ES-I3 (cell line): ENCODE measurements around the gene RPRD2.
A peak's percentile ranks its signal among the peaks of the same experiment; 100 is the strongest.

Experiments used
- H3K36me3 ChIP-seq: 2 replicates; pipeline ENCODE4 v1.6.1; 2013; ENCODE audit warnings: mild to moderate bottlenecking, low read length, control low read depth, moderate library complexity; ENCODE audit not compliant: insufficient read depth
- H3K4me1 ChIP-seq: 2 replicates; pipeline ENCODE4 v1.6.1; 2013; ENCODE audit warnings: mild to moderate bottlenecking, control low read depth, low read length; ENCODE audit not compliant: insufficient read depth
- H3K9ac ChIP-seq: 2 replicates; pipeline ENCODE4 v1.6.1; 2013; ENCODE audit warnings: low read depth, mild to moderate bottlenecking, low read length, moderate library complexity
- H3K9me3 ChIP-seq: 2 replicates; pipeline ENCODE4 v1.6.1; 2013; ENCODE audit warnings: mild to moderate bottlenecking, low read length, moderate library complexity; ENCODE audit not compliant: control insufficient read depth, insufficient read depth

Gene RPRD2

GRCh38 chr1:150469291-150469690 lies 105.3 kb downstream of the RPRD2 start:
- peaks cover 21% of the 10 kb centered on the region for H3K36me3 ChIP-seq
- no peak overlapping the region for H3K9ac ChIP-seq
- peaks cover 9% of the 10 kb centered on the region; the same call in 1 of the 2 replicates for H3K4me1 ChIP-seq
- no peaks in the 10 kb centered on the region for H3K9me3 ChIP-seq

DNA sequence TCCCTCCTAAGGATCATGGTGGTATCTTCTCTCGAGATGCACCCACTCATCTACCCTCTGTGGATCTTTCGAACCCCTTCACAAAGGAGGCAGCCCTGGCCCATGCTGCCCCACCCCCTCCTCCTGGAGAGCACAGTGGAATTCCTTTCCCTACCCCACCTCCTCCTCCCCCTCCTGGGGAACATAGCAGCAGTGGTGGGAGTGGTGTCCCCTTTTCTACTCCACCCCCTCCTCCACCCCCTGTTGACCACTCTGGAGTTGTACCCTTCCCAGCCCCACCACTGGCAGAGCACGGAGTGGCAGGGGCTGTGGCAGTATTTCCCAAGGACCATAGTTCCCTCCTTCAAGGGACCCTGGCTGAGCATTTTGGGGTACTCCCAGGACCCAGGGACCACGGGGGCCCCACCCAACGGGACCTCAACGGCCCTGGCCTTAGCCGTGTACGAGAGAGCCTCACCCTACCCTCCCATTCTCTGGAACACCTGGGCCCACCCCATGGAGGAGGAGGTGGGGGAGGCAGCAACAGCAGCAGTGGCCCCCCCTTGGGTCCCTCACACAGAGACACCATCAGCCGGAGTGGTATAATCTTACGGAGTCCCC lies 108.8 kb downstream of the RPRD2 start:
- peaks cover 18% of the 10 kb centered on the region for H3K36me3 ChIP-seq
- H3K9me3 ChIP-seq, result no peaks in the 10 kb centered on the region
- H3K4me1 ChIP-seq, result peaks cover 9% of the 10 kb centered on the region; the same call in 1 of the 2 replicates
- no peak overlapping the region for H3K9ac ChIP-seq

- H3K4me1 ChIP-seq, result peaks cover 9% of the 10 kb centered on the region; the same call in 1 of the 2 replicates
- peaks cover 18% of the 10 kb centered on the region for H3K36me3 ChIP-seq
Observed at GRCh38 chr1:150473659-150474058, 109.7 kb downstream of the RPRD2 start.

GRCh38 chr1:150474869-150475268 lies 110.9 kb downstream of the RPRD2 start:
- peaks cover 18% of the 10 kb centered on the region for H3K36me3 ChIP-seq
- H3K4me1 ChIP-seq, result peaks cover 9% of the 10 kb centered on the region; the same call in 1 of the 2 replicates
- H3K9ac ChIP-seq, result no peak overlapping the region
- H3K9me3 ChIP-seq, result no peaks in the 10 kb centered on the region

More at GRCh38 chr1:150473659-150474058, 109.7 kb downstream of the RPRD2 start:
- Histone ChIP-seq H3K9ac (no peak overlapping the region), H3K9me3 (no peaks in the 10 kb centered on the region)

- H3K36me3 ChIP-seq, result peaks cover 5% of the 10 kb centered on the region; the same call in 1 of the 2 replicates
- H3K9me3 ChIP-seq, result no peaks in the 10 kb centered on the region
- H3K9ac ChIP-seq, result no peak overlapping the region
- H3K4me1 ChIP-seq, result peaks cover 8% of the 10 kb centered on the region; the same call in 1 of the 2 replicates
Observed at GRCh38 chr1:150476754-150477153, 112.8 kb downstream of the RPRD2 start.

- Histone ChIP-seq H3K9ac (no peak overlapping the region), H3K4me1 (peaks cover 3% of the 10 kb centered on the region; the same call in 1 of the 2 replicates), H3K9me3 (no peaks in the 10 kb centered on the region), H3K36me3 (no peaks in the 10 kb centered on the region)
Observed at GRCh38 chr1:150477320-150477719, 113.4 kb downstream of the RPRD2 start.

- H3K9me3 ChIP-seq, result no peaks in the 10 kb centered on the region
- H3K4me1 ChIP-seq, result peaks cover 1% of the 10 kb centered on the region; the same call in 1 of the 2 replicates
- no peaks in the 10 kb centered on the region for H3K36me3 ChIP-seq
- H3K9ac ChIP-seq, result no peak overlapping the region
Observed at GRCh38 chr1:150477733-150478132, 113.8 kb downstream of the RPRD2 start.

GRCh38 chr1:150479370-150479769 lies 115.4 kb downstream of the RPRD2 start:
- no peaks in the 10 kb centered on the region for H3K4me1 ChIP-seq
- no peaks in the 10 kb centered on the region for H3K36me3 ChIP-seq
- no peak overlapping the region for H3K9ac ChIP-seq
- no peaks in the 10 kb centered on the region for H3K9me3 ChIP-seq

- no peaks in the 10 kb centered on the region for H3K9me3 ChIP-seq
- H3K36me3 ChIP-seq, result no peaks in the 10 kb centered on the region
- no peaks in the 10 kb centered on the region for H3K4me1 ChIP-seq
- H3K9ac ChIP-seq, result no peak overlapping the region
Observed at GRCh38 chr1:150479927-150480352, 116.0 kb downstream of the RPRD2 start.

- Histone ChIP-seq H3K36me3 (peaks cover 9% of the 10 kb centered on the region), H3K4me1 (no peaks in the 10 kb centered on the region), H3K9ac (no peak overlapping the region), H3K9me3 (no peaks in the 10 kb centered on the region)
Observed at GRCh38 chr1:150484431-150484830, 120.5 kb downstream of the RPRD2 start.

DNA sequence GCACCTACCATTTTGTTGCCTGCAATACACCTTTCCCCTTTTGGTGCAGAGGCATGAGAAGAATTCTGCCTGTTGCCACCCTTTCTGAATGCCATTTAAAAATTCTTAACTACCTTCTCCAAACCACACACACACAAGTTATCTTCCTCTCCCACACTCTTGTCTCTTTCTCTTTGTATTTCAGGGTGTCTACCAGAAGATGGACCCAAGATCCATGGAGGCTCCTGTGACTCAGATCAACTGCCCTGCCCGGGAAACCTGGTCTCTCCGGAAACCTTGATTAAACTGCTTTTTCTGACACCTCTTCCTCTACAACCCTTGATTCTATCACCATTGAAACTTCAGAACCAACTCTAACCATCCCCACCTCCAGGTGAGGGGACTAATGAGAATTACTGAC lies 120.9 kb downstream of the RPRD2 start:
- no peak overlapping the region for H3K9ac ChIP-seq
- no peaks in the 10 kb centered on the region for H3K9me3 ChIP-seq
- H3K36me3 ChIP-seq, result peaks cover 9% of the 10 kb centered on the region
- no peaks in the 10 kb centered on the region for H3K4me1 ChIP-seq

DNA sequence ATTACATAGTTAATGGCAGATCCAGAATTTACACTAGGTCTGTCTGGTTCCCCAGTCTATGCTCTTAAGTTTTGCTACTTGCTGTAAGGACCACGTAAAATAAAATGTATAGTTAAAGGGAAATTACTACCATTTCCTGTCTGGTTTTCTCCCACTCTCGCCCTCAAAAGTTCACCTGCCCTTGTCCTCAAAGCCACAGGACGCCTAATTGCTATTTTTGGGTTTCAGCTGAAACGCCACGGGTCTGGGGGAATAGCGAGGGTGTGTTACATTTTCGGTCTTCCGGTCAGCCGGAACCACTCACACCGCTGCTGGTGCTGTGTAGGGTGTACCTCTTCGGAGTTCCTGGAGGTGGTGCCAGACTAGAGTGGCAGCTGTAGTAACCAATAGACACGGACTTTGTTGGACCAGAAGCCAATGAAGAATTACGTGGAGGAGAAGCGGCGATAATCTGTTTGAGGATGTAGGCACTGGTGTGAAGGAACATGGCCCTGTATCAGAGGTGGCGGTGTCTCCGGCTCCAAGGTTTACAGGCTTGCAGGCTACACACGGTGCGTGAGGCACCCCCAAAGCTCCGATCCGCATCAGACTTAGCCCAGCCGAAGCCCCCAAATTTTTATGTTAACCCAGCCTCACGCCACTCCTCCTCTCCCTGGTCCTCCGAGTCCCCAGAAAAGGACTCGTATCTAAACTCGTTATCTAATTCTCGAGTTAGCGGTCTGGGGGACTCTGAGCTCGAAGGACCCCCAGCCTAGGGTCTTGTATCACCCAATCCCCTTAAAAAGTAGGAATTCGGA lies 123.2 kb downstream of the RPRD2 start, which contains the start of gene TARS2:
Gene TARS2, plus strand, starts transcription at position 454 of the 797 bp plus-strand sequence. Its CDS starts 32 bp downstream, at position 486.
- no peaks in the 10 kb centered on the region for H3K4me1 ChIP-seq
- peaks cover 22% of the 10 kb centered on the region for H3K36me3 ChIP-seq
- H3K9me3 ChIP-seq, result no peaks in the 10 kb centered on the region
- peak within 1 kb of the TSS; percentile 68 for H3K9ac ChIP-seq

- H3K9me3 ChIP-seq, result no peaks in the 10 kb centered on the region
- no peaks in the 10 kb centered on the region for H3K4me1 ChIP-seq
- H3K9ac ChIP-seq, result peak overlapping the region; percentile 68
- peaks cover 22% of the 10 kb centered on the region for H3K36me3 ChIP-seq
Observed at GRCh38 chr1:150487763-150488115, 123.8 kb downstream of the RPRD2 start.

DNA sequence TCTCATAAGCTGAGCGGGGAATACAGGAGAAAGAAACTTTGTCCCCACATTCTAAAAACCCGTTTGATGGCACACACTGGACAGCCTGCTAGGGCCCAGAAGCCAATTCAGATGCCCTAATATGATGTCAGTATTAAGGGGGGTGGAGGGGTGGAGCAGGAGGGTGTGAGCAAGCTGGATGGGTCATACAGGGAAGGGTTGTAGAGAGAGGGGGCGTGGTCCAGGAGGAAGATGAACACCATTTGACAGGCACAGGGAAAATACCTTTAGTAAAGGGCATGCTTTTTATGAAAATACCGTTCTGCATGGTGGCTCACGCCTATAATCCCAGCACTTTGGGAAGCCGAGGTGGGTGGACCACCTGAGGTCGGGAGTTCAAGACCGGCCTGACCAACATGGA lies 129.2 kb downstream of the RPRD2 start:
- Histone ChIP-seq H3K4me1 (no peaks in the 10 kb centered on the region), H3K36me3 (peaks cover 29% of the 10 kb centered on the region), H3K9ac (no peak overlapping the region), H3K9me3 (no peaks in the 10 kb centered on the region)

- Histone ChIP-seq H3K4me1 (no peaks in the 10 kb centered on the region), H3K36me3 (peaks cover 19% of the 10 kb centered on the region), H3K9ac (no peak overlapping the region), H3K9me3 (no peaks in the 10 kb centered on the region)
Observed at GRCh38 chr1:150498342-150498741, 134.4 kb downstream of the RPRD2 start.
